Skin epidermis (tissue), 12 donors: ENCODE data around the gene SPSB1.
"Not testable (repeated sequence)": the region's sequence is repeated elsewhere in the genome, so short reads cannot be mapped to it uniquely, and the experiment has no call there.

ENCODE experiments used
- H3K27ac ChIP-seq, 21 experiments: fragments of 200-600 bp; sonication (generic) in 11 of 21; one replicate each; pipeline ENCODE4 v1.5.0; 2020; ENCODE audit warnings: mild to moderate bottlenecking in 3 of 21, inconsistent platforms in 2 of 21, moderate library complexity in 2 of 21
- H3K4me3 ChIP-seq, 7 experiments: fragments of 200-600 bp; sonication (generic) in 2 of 7; one replicate each; pipeline ENCODE4 v1.5.0; 2020; ENCODE audit warnings: inconsistent platforms in 2 of 7, mild to moderate bottlenecking in 2 of 7, moderate library complexity in 1 of 7

SPSB1 gene

GRCh38 chr1:9374748-9375341 is 82.2 kb downstream of the SPSB1 start:
- no peak overlapping the region for H3K4me3 ChIP-seq
- no peak overlapping the region for H3K27ac ChIP-seq

GRCh38 chr1:9375912-9376311 is 83.2 kb downstream of the SPSB1 start:
- H3K4me3 ChIP-seq = no peak overlapping the region
- peak overlapping the region in 3 of 21 experiments; percentile 31 to 60 (median 38) for H3K27ac ChIP-seq

GRCh38 chr1:9376430-9376829 is 83.7 kb downstream of the SPSB1 start:
- H3K27ac ChIP-seq = peak overlapping the region in 3 of 21 experiments; percentile 31 to 60 (median 38)
- no peak overlapping the region for H3K4me3 ChIP-seq

GRCh38 chr1:9376886-9377333 is 84.2 kb downstream of the SPSB1 start:
- Histone ChIP-seq H3K27ac (peak overlapping the region in 1 of 21 experiments; percentile 60), H3K4me3 (no peak overlapping the region)

- H3K27ac ChIP-seq = no peak overlapping the region
Observed at GRCh38 chr1:9378801-9379200, 86.1 kb downstream of the SPSB1 start.

GRCh38 chr1:9380711-9381110 is 88.0 kb downstream of the SPSB1 start:
- Histone ChIP-seq H3K27ac (no peak overlapping the region), H3K4me3 (no peak overlapping the region)

More at GRCh38 chr1:9378801-9379200, 86.1 kb downstream of the SPSB1 start:
- no peak overlapping the region for H3K4me3 ChIP-seq

GRCh38 chr1:9382643-9383491 is 90.2 kb downstream of the SPSB1 start:
- Histone ChIP-seq H3K27ac (no peak overlapping the region), H3K4me3 (no peak overlapping the region)

GRCh38 chr1:9384128-9384527 is 91.4 kb downstream of the SPSB1 start:
- H3K27ac ChIP-seq = no peak overlapping the region
- H3K4me3 ChIP-seq = no peak overlapping the region

- no peak overlapping the region for H3K4me3 ChIP-seq
- no peak overlapping the region for H3K27ac ChIP-seq
Observed at GRCh38 chr1:9384751-9385245, 92.1 kb downstream of the SPSB1 start.

GRCh38 chr1:9385392-9385791 is 92.7 kb downstream of the SPSB1 start:
- not testable (repeated sequence) for H3K27ac ChIP-seq, H3K4me3 ChIP-seq

- H3K27ac ChIP-seq = no peak overlapping the region
- no peak overlapping the region for H3K4me3 ChIP-seq
Observed at GRCh38 chr1:9385801-9386573, 93.3 kb downstream of the SPSB1 start.

GRCh38 chr1:9388335-9389180 is 95.9 kb downstream of the SPSB1 start:
- no peak overlapping the region for H3K4me3 ChIP-seq
- no peak overlapping the region for H3K27ac ChIP-seq

- H3K27ac ChIP-seq = no peak overlapping the region
- H3K4me3 ChIP-seq = no peak overlapping the region
Observed at GRCh38 chr1:9389968-9390367, 97.3 kb downstream of the SPSB1 start.

- no peak overlapping the region for H3K27ac ChIP-seq
- no peak overlapping the region for H3K4me3 ChIP-seq
Observed at GRCh38 chr1:9391620-9392019, 98.9 kb downstream of the SPSB1 start.

GRCh38 chr1:9394010-9394409 is 101.3 kb downstream of the SPSB1 start:
- no peak overlapping the region for H3K4me3 ChIP-seq
- H3K27ac ChIP-seq = no peak overlapping the region

- Histone ChIP-seq H3K27ac (no peak overlapping the region), H3K4me3 (no peak overlapping the region)
Observed at GRCh38 chr1:9395018-9395417, 102.3 kb downstream of the SPSB1 start.

- Histone ChIP-seq H3K4me3 (no peak overlapping the region), H3K27ac (peak overlapping the region in 1 of 21 experiments; percentile 29)
Observed at GRCh38 chr1:9397047-9397446, 104.4 kb downstream of the SPSB1 start.

GRCh38 chr1:9397997-9398526 is 105.4 kb downstream of the SPSB1 start:
- Histone ChIP-seq H3K4me3 (no peak overlapping the region), H3K27ac (peak overlapping the region in 1 of 21 experiments; percentile 29)
